ENCODE results near the gene NEMF. TPM values are rescaled to one million over a fixed set of nuclear protein-coding genes. Genes with fewer than 3 reads are reported as not detected.

NEMF gene
- polyA plus RNA-seq, 1 donor (not counting 4 experiments of a cell fraction or from before 2014, with no cell fraction given), result 55.1 TPM

DNA sequence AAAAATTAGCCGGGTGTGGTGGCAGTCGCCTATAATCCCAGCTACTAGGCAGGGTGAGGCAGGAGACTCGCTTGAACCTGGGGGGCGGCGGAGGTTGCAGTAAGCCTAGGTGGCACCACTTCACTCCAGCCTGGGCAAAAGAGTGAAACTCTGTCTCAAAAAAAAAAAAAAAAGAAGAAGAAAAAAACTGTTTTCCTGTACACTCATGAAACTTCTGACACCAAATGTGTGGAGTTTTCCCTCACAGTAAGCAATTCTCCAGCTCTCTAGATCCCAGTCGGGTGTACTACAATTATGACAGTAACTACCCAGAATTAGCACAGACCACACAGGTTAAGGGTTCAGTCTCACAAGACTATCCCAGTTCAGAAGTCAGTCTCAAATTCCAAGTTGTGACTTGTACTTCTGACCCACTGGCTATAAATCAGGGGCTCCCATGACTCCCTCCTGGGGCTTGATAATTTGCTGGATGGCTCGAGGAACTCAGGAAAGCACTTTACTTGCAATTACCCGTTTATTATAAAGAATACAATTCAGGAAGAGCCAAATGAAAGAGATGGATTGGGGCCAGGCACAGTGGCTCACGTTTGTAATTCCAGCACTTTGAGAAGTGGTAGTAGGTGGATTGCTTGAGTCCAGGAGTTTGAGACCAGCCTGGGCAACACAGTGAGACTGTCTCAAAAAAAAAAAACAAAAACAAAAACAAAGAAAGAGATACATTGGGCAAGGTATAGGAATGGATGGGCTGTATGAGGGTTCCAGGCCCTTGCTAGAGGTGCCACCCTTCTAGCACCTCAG lies 27.9 kb upstream of the NEMF start:
- Histone ChIP-seq H3K9me1 (ENCODE audit: control insufficient read depth, extremely low read depth, insufficient read depth, low read length) (no peaks in the 10 kb centered on the region), H3K36me3 (ENCODE audit: control insufficient read depth in 2 of 2, extremely low read depth in 1 of 2, insufficient read depth in 2 of 2, low read length in 2 of 2) (no peaks in the 10 kb centered on the region), H3K4me1 (ENCODE audit: control insufficient read depth, extremely low read depth, insufficient read depth, low read length) (peaks cover 24% of the 10 kb centered on the region), H3K9me3 (ENCODE audit: control insufficient read depth, low read depth, low read length) (no peaks in the 10 kb centered on the region), H3K4me2 (ENCODE audit: control insufficient read depth, extremely low read depth, insufficient read depth, low read depth, low read length) (peak overlapping the region; percentile 22), H3K27ac (ENCODE audit: control insufficient read depth, insufficient read depth, low read length) (peak overlapping the region; percentile 63), H3K9ac (ENCODE audit: control insufficient read depth, extremely low read depth, insufficient read depth, low read length) (peak overlapping the region; percentile 22), H3K4me3 (ENCODE audit: control insufficient read depth in 2 of 3, extremely low read depth in 1 of 3, insufficient read depth in 2 of 3, low read depth in 1 of 3, low read length in 3 of 3) (no peak overlapping the region), H3K27me3 (ENCODE audit: control insufficient read depth, extremely low read depth, insufficient read depth, low read length) (no peaks in the 10 kb centered on the region), H2AFZ (ENCODE audit: control insufficient read depth, low read length) (peak overlapping the region; percentile 38), H3K79me2 (ENCODE audit: control insufficient read depth, insufficient read depth, low read length) (no peaks in the 10 kb centered on the region), H4K20me1 (ENCODE audit: control insufficient read depth, extremely low read depth, insufficient read depth, low read length) (no peaks in the 10 kb centered on the region)
- FAIRE-seq (no peak), DNase-seq (ENCODE audit: low read depth, low spot score) (no peak)
- TF ChIP-seq, protein P1, sequence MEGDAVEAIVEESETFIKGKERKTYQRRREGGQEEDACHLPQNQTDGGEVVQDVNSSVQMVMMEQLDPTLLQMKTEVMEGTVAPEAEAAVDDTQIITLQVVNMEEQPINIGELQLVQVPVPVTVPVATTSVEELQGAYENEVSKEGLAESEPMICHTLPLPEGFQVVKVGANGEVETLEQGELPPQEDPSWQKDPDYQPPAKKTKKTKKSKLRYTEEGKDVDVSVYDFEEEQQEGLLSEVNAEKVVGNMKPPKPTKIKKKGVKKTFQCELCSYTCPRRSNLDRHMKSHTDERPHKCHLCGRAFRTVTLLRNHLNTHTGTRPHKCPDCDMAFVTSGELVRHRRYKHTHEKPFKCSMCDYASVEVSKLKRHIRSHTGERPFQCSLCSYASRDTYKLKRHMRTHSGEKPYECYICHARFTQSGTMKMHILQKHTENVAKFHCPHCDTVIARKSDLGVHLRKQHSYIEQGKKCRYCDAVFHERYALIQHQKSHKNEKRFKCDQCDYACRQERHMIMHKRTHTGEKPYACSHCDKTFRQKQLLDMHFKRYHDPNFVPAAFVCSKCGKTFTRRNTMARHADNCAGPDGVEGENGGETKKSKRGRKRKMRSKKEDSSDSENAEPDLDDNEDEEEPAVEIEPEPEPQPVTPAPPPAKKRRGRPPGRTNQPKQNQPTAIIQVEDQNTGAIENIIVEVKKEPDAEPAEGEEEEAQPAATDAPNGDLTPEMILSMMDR (optimal IDR thresholded peaks at IDR 0.05 in 1 of 3, IDR thresholded peaks at IDR 0.05 in 1 of 3, conservative IDR thresholded peaks at IDR 0.05 in 1 of 3; ENCODE audit: extremely low read depth in 1 of 3, insufficient read depth in 2 of 3, low read length in 3 of 3), result no peak
- dilution Hi-C loops (cut with MboI; ENCODE audit: extremely low pct_ligation_motif_present, low sequenced_read_pairs), result no loop called here

DNA sequence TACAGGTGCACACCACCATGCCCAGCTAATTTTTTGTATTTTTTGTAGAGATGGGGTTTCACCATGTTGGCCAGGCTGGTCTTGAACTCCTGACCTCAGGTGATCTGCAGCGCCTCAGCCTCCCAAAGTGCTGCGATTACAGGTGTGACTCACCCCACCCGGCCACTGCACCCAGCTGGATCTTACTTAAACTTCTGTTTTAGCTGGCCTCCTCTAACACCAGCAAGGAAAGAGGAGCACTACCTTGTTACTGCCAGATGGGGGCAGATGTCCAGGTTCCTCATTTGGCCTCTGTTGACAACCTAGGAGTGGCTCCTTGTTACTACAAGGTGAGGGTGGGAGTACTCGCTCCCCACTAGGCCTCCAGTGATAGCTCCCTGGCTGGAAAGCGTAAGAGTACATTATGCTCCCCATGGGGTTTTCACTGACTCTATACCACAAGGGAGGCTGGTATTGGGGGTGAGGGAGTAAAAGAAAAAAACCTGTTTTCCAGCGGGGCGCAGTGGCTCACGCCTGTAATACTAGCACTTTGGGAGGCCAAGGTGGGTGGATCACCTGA lies 27.1 kb upstream of the NEMF start:
- H3K27me3 ChIP-seq (ENCODE audit: control insufficient read depth, extremely low read depth, insufficient read depth, low read length), result no peaks in the 10 kb centered on the region
- H2AFZ ChIP-seq (ENCODE audit: control insufficient read depth, low read length), result peak overlapping the region; percentile 51
- dilution Hi-C loops (cut with MboI; ENCODE audit: extremely low pct_ligation_motif_present, low sequenced_read_pairs), result no loop called here
- no peaks in the 10 kb centered on the region for H3K9me3 ChIP-seq (ENCODE audit: control insufficient read depth, low read depth, low read length)
- no peaks in the 10 kb centered on the region for H4K20me1 ChIP-seq (ENCODE audit: control insufficient read depth, extremely low read depth, insufficient read depth, low read length)
- no peaks in the 10 kb centered on the region for H3K9me1 ChIP-seq (ENCODE audit: control insufficient read depth, extremely low read depth, insufficient read depth, low read length)
- H3K9ac ChIP-seq (ENCODE audit: control insufficient read depth, extremely low read depth, insufficient read depth, low read length), result peak overlapping the region; percentile 15
- H3K4me2 ChIP-seq (ENCODE audit: control insufficient read depth, extremely low read depth, insufficient read depth, low read depth, low read length), result peak overlapping the region; percentile 22
- no peak overlapping the region for H3K4me3 ChIP-seq (ENCODE audit: control insufficient read depth in 2 of 3, extremely low read depth in 1 of 3, insufficient read depth in 2 of 3, low read depth in 1 of 3, low read length in 3 of 3)
- no peaks in the 10 kb centered on the region for H3K36me3 ChIP-seq (ENCODE audit: control insufficient read depth in 2 of 2, extremely low read depth in 1 of 2, insufficient read depth in 2 of 2, low read length in 2 of 2)
- FAIRE-seq (peak; percentile 66), DNase-seq (ENCODE audit: low read depth, low spot score) (no peak)
- peak overlapping the region; percentile 63 for H3K27ac ChIP-seq (ENCODE audit: control insufficient read depth, insufficient read depth, low read length)
- H3K4me1 ChIP-seq (ENCODE audit: control insufficient read depth, extremely low read depth, insufficient read depth, low read length), result peaks cover 24% of the 10 kb centered on the region
- H3K79me2 ChIP-seq (ENCODE audit: control insufficient read depth, insufficient read depth, low read length), result no peaks in the 10 kb centered on the region
- TF ChIP-seq EZH2 (IDR thresholded peaks at IDR 0.05; ENCODE audit: low read length), result no peak
- TF ChIP-seq, protein P1 (optimal IDR thresholded peaks at IDR 0.05 in 1 of 3, IDR thresholded peaks at IDR 0.05 in 1 of 3, conservative IDR thresholded peaks at IDR 0.05 in 1 of 3; ENCODE audit: extremely low read depth in 1 of 3, insufficient read depth in 2 of 3, low read length in 3 of 3), result peak; percentile 73 to 87 (median 77)

Data from keratinocyte (primary cell).